A673 (cell line): ENCODE measurements around the gene IL23A.

Source experiments
- EZH2 ChIP-seq: fragments of 200-600 bp; sonication (generic); IDR thresholded peaks from 2 replicates; pipeline ENCODE4 v1.6.1; 2017; ENCODE audit warnings: borderline replicate concordance, low read depth, mild to moderate bottlenecking, mixed read lengths, antibody characterized with exemption, low read length; ENCODE audit not compliant: poor library complexity, severe bottlenecking
- TF ChIP-seq, protein P1 (sequence below): fragments of 300-800, 200-600 bp; sonication (generic); conservative IDR thresholded peaks from 2 replicates; pipeline ENCODE4 v1.5.1; 2017; ENCODE audit warnings: low read depth, mild to moderate bottlenecking, antibody characterized with exemption, low read length, moderate library complexity, mixed read lengths

DNA sequence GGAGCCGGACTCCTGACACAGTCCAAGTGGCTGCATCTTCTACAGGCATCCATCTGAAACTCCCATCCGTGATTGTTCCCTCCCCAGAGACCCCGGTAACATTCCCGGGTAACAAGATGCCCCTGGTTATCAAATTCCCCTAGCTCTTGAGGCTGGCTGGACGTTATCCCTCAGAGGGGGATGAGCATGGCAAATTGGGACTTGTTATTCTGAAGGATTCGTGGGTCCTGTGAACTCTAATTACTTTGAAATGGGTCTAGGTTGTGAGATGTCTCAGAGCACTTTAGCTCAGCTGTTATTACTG lies 4.2 kb upstream of the IL23A start:
- TF ChIP-seq, protein P1, sequence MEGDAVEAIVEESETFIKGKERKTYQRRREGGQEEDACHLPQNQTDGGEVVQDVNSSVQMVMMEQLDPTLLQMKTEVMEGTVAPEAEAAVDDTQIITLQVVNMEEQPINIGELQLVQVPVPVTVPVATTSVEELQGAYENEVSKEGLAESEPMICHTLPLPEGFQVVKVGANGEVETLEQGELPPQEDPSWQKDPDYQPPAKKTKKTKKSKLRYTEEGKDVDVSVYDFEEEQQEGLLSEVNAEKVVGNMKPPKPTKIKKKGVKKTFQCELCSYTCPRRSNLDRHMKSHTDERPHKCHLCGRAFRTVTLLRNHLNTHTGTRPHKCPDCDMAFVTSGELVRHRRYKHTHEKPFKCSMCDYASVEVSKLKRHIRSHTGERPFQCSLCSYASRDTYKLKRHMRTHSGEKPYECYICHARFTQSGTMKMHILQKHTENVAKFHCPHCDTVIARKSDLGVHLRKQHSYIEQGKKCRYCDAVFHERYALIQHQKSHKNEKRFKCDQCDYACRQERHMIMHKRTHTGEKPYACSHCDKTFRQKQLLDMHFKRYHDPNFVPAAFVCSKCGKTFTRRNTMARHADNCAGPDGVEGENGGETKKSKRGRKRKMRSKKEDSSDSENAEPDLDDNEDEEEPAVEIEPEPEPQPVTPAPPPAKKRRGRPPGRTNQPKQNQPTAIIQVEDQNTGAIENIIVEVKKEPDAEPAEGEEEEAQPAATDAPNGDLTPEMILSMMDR, result no peak
- no peak for TF ChIP-seq EZH2
